HG02938 (cell line): ENCODE results near the gene TXNDC12.
"Not testable (repeated sequence)": the region's sequence is repeated elsewhere in the genome, so short reads cannot be mapped to it uniquely, and the experiment has no call there.

ENCODE experiments used
- ATAC-seq: cut with Tn5 transposase; IDR thresholded peaks from one replicate; pipeline ENCODE4 v1.9.1; 2021; ENCODE audit warnings: mild to moderate bottlenecking, moderate library complexity; ENCODE audit not compliant: unreplicated experiment

Gene TXNDC12

DNA sequence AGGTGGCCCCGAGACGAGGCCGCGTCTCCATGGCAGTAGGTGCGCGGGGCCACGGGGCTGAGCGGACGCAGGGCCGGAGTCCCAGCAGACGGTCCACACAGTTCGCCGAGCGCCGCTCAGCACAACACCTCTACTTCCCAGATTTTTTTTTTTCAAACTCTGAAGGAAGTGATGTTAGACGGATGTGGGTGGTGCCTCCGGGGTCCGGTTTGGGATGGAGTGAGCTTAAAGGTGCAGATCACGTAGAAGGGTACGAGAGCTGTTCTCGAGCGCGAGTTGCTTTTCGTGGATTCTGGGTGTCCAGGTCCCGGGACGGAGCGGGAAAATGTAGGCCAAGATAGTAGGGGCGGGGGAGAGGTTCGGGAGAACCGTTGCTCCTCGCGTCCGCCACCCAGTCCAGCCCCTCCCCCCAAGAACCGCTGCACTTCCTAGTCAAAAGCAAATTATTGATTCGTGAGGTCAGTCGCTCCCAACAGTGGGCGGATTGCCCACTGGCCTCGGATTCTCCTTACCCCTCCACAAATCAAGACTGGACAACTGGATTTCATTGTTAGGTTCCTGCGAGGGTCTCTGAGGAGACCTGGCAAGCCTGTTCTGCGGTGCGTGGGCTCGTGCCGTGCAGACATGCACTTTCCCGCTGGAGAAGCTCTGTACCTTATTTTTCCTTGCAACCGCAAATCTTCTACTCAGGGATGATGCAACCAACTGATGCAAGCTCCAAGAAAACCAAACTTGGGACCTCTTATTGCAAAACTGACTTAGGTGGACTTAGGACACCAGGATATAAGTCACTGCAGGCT lies at the start of gene TXNDC12:
Gene TXNDC12, minus strand, starts transcription at position 126 of the 800 bp plus-strand sequence. Its CDS starts 95 bp downstream, at position 31.
- ATAC-seq = peak; percentile 33

DNA sequence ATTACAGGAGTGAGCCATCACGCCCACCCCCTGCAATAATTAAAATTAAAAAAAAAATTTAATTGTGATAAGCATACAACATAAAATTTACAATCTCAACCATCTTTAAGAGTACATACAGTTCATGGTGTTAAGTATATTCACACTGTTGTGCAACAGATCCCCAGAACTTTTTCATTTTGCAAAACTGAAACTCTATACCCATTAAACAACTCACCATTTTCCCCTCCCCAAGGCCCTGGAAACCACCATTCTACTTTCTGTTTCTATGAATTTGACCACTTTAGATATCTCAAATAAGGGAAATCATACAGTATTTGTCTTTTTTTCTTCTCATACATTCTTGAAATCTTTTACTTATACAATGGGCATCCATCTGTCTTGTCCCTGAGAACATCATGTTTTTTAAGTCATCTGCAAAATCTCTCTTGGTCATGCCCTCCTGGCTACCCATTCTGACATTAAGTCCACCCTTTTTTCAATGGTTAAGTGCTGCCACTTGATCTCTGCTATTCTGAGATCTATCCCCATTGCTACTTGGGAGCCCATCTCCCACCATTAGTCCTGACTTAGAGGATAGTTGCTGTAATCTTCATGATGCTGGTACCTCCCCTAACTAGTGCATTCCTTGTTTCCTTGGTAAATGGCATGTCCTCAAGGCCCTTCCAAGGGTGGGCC lies 47.5 kb upstream of the TXNDC12 start:
- ATAC-seq = no peak

DNA sequence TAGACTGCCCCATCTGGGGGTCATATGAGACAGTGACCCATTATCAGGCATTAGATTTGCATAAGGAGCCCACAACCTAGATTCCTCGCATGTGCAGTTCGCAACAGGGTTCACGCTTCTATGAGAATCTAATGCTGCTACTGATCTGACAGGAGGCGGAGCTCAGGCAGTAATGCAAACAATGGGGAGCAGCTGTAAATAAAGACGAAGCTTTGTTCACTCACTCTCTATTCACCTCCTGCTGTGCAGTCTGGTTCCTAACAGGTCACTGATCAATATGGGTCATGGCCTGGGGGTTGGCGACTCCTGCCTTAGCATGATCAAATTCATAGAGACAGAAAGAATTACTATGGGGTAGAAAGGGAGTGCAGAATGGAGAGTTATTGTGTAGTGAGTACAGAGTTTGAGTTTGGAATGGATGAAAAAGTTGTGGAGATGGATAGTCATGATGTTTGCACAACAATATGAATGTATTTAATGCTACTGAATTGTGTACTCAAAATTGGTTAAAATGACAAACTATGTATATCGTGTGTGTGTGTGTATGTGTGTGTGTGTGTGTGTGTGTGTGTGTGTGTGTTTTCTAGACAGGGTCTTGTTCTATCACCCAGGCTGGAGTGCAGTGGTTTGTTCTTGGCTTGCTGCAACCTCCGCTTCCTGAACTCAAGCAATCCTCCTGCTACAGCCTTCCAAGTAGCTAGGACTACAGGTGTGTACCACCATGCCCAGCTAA lies 43.3 kb upstream of the TXNDC12 start:
- no peak for ATAC-seq

DNA sequence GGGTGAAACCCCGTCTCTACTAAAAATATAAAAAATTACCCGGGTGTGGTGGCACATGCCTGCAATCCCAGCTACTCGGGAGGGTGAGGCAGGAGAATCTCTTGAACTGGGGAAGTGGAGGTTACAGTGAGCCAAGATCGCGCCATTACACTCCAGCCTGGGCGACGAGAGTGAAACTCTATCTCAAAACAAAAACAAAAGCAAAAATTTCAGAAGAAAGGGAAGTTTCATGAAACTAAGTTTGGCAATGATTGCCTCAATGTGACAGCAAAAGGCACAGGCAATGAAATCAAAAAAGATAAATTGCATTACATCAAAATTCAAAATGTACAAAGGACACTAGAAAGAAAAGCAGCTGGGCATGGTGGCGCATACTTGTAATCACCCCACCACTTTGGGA lies 41.2 kb upstream of the TXNDC12 start:
- no peak for ATAC-seq

DNA sequence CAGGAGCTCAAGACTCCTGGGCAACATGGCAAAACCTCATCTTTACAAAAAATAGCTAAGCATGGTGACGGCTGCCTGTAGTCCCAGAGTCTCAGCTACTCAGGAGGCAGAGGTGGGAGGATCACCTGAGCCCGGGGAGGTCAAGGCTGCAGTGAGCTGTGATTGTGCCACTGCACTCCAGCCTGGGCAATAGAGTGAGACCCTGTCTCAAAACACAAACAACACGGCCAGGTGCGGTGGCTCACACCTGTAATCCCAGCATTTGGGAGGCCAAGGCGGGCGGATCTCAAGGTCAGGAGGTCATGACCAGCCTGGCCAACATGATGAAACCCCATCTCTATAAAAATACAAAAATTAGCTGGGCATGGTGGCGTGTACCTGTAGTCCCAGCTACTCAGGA lies 39.3 kb upstream of the TXNDC12 start:
- not testable (repeated sequence) for ATAC-seq

DNA sequence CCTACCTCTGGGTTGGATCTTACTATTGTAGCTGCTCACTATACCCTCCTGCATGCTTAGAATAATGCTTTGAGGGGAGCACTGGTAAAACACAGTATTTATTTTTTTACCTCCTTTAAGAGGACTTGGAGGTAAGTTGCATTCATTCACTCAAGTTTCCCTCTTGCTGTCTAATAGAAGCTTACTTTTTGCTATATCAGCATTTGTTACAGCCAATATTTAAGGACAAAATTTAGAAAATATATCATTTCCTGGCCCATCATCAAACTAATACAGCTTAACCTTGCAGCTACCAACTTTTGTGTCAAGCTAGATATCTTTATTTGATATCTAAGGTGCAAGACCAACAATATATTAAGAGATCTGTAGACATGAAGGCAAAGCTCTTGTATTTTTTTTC lies 32.9 kb upstream of the TXNDC12 start:
- not testable (repeated sequence) for ATAC-seq

DNA sequence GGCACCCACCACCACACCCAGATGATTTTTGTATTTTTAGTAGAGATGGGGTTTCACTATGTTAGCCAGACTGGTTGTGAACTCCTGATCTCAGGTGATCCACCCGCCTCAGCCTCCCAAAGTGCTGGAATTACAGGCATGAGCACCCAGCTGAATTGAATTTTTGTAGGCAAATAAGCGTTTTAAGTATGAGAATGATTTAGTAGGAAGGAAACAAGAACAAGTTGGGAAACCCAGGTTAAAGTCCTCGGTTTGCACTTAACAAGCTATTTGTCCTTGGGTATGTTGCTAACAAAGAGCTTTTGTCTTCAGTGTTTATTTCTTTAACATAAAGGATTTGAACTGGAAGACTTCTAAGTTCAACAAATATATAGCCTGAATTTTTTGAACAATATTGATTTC lies 25.0 kb upstream of the TXNDC12 start:
- no peak for ATAC-seq

DNA sequence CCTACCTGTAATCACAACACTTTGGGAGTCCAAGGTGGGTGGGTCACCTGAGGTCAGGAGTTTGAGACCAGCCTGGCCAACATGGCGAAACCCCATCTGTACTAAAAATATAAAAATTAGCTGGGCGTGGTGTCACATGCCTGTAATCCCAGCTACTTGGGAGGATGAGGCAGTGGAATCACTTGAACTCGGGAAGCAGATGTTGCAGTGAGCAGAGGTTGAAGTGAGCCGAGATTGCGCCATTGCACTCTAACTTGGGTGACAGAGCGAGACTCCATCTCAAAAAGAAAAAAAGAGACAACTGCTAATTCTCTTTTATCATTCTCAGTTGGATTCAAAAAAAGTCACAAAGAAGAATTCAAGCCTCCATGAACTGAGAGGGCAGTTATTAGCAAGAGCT lies 22.3 kb upstream of the TXNDC12 start:
- not testable (repeated sequence) for ATAC-seq

DNA sequence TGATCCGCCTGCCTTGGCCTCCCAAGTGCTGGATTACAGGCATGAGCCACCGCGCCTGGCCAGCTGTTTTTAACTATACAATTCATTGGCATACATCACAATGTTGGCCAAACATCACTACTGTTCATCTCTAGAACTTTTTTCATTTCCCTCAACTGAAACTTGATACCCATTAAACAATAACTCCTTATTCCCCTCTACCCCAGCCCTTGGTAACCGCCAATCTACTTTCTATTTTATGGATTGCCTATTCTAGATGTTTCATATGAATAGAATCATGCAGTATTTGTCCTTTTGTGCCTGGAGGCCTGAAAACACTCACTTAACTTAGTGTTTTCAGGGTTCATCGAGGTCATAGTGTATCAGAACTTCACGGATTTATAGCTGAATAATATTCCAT lies 17.3 kb upstream of the TXNDC12 start:
- ATAC-seq = no peak

DNA sequence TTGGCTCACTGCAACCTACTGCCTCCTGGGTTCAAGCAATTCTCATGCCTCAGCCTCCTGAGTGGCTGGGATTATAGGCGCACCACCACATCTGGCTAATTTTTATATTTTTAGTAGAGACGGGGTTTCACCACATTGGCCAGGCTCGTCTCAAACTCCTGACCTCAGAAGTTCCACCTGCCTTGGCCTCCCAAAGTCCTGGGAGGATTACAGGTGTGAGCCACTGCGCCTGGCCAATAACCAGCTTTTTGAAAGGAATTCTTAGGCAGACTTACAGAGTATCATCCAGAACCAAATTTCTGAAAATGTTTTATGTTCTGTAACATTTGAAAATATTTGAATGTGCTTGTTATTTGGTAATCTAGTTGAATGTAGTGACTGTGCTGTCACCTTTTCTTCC lies 15.7 kb upstream of the TXNDC12 start:
- ATAC-seq = no peak

DNA sequence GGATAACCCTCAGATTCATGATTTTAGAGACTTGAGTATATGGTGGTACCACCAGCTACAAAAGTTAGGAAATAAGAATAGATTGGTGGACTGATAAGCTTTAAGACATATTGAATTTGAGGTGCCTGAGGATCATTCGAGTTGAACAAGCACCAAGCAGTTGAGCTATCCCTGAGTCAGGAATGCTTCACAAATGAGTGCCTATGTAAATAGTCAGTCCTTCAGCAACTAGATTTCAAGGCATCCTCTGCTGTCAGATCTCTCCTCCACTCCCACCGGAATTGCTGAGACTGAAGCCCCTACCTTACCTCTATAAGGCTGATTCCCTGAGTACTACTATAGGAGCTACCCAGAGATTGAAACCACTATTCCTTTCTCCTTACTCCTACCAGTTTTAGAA lies 8.2 kb upstream of the TXNDC12 start:
- ATAC-seq = no peak

DNA sequence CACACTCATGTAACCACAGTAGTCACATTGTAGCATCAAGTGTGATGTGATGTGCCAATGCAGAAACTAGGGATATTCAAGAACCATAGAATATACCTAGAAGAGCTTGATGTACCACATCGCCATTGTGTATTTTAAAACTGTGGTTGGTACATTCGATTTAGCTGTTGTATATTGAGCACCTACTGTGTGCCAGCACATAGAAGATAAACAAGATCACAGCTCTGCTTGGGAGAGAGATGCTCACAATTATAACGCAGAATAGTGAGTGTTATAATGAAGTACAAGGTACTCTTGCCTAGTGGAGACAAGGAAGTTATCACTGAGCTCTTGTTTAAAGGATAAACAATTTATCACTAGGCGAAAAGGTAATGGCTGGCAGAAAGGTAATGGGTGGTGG lies 5.8 kb upstream of the TXNDC12 start:
- no peak for ATAC-seq

DNA sequence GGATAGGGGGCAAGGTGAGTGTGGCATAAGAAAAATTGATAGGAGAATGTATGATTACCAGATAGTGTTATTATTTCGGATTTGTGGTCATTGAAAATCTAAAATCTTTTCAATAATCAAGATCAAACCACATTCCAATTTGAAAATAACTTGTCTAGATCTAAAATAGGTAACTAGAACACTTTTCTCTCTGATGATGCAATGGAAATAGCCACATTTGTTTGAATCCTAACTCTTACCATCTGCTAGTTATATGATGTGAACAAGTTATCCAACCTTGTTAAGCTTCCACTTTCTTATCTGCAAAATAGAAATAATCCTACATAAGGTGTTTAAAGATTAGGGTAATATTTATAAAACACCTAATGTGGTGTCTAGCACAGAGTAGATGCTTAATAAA lies 4.9 kb upstream of the TXNDC12 start:
- ATAC-seq = no peak

DNA sequence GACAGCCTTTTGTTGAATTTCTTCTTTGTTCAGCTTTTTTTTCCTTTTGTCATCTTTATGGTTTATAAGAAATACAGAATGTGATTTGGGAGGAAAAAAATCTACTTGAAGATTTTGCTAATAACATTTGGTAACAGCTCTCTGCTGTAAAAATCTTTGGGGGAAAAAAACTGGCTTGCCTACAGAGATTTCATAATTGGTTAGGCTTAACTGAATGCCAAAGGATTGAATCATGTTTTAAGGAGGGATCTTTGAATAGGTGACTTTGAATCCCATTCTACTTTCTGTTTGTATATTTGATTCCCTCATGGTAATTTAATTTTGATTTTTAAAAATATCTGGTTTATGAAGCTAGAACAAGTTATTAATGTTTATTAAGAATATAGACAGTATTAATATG lies 4.3 kb upstream of the TXNDC12 start:
- no peak for ATAC-seq

DNA sequence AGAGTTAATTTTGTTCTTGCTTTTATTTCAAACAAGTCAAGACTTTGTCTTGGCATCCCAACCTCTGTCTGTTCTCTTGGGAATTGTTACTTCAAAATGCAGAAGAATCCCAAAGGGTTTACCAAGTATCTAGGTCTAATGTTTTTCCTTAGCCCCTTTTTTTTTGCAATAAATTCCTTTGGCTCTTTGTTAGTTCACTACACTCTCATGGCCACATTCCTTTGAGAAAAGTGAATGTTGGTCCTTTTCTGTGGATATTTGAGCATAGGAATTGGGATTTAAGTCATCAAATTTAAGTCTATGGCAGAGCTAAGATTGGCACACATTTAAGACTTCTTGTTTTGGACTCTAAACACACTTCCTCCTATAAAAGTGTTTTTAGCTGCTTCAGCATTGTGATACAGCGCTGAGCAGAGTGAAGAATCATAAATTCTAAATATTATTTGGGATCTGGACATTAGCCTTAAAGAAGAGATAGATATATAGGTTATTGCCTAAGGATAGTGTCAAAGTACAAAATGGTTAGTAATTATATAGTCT lies 3.0 kb upstream of the TXNDC12 start:
- no peak for ATAC-seq

DNA sequence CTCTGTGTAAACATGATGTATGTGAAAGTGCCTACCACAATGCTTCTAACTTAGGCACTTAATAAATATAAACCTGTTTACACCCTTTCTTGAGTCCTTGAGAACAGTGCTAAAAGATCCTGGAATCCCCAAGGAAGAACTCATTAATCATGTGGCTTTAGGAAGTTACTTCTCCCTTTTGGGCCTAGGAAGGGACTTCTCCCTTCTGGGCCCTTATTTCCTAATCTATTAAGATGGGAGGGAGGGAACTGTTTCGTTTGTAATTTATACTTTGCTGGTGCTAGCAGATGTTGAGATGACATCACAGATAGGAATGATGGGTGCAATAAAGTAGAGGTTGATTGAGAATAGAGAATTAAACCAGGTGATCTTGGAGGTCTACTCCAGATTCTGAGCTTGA lies 2.3 kb upstream of the TXNDC12 start:
- ATAC-seq = no peak

DNA sequence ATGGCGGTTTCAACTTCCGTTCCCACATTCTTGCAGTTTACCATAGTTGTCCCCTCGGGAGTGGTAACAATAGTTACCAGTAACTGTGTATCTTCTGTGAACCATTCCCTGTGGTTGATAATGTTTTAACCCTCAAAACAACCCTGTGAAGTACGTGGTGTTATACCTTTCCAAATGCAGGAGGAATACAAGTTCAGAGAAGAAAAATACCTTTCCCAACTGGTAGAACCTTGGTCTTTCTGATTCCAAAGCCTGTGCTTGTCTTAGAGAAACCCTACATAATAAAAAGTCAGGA lies 1.9 kb upstream of the TXNDC12 start:
- peak; percentile 39 for ATAC-seq

DNA sequence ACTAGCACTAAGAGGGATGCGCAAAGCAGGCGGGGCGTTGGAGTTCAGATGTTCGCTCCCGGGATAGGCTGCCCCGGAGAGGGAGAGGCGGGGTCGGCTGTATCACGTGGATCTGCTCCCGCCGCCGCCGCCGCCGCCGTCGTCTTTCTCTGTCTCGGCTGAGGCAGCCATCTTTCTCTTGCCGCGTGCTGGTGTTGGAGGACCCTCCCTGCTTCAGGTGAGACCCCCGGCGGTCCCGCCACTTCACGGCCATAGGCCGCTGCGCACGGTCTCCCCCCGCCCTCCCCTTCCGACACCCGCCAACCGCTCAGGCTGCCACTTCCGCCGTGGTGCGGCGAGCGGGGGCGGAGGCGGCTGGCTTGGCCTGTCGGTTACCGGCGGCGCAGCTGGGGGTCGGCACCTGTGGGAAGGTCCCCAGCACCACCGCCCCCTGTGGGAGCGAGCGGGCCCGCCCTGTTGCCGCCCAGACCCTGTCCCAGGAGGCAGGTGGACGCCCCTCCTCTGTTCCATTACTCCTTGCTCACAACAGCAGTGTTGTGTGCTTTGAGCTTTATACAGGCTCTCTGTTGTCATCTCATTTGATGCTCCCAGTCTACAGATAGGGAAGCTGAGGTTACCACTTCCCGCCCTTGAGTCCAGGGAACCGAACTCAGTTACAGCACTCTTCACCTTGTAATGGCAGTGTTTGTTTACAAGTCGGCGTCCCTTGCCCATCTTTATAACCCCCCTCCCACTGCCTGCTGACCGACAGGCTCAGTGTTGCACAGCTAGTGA lies 1.4 kb upstream of the TXNDC12 start, which contains the start of gene BTF3L4:
Gene BTF3L4, plus strand, starts transcription at position 133 of the 774 bp plus-strand sequence. CDS start 3,553 bp downstream, outside the sequence.
- ATAC-seq = peak; percentile 79

DNA sequence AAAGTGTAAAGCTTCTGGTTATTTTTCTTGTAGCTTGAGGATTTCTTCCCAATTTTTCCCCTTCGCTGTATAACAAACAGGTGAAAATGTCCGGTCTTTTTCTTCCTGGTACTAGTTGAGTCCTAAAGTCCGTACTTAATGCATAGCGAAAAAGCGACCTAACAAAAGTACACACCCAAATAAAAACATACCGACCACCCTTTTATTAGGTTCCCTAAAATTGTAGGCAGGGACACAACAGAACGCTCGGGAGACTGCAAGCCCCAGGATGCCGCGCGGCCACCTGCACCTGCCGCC lies 823 bp upstream of the TXNDC12 start:
- ATAC-seq = no peak

DNA sequence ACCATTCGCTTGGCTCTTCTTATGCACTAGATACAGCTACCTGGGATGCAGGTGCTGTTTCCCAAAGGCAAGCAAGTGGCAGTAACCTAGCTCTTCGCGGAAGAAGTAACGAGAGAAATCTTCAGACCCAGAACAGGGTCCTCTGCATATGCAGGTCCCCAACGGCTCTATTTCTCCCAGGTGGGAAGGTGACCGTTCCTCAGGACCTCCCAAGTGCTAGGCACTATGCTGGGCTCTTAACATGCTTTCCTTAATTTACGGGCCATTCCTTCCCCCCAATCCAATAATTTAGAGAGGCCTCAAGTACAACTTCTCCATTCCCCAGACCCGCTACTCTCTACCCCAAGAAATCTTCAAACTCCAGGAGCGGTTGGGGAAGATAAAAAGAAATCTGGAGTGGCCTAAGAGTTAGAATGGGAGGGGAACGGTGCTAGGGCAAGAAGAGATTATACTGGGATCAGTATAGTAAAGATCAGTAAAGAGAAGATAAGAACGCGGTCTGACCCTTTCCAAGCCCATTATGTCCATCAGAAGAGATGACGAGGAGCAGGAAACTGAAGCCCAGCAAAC lies 410 bp downstream of the TXNDC12 start:
- ATAC-seq = no peak

DNA sequence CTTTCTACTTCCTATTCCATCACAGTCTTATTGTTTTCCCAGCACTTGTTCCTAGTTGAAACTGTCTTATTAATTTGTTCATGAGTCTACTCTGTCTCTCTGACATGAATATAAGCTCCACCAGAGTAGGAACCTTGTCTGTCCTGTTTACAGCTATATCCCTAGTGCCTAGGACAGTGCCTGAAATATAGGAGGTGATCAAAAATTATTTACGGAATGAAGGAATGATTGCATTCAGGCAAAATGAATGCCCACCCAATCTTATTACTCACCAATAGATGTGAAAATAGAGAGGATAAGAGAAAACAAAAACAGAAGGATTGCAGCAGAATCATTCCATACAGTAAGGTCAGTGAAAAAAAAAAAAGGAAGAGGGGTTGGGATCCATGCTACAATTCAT lies 1.1 kb downstream of the TXNDC12 start:
- no peak for ATAC-seq
